Measurements from ENCODE around the gene CPO. TPM values are rescaled to one million over a fixed set of nuclear protein-coding genes. Genes with fewer than 3 reads are reported as not detected.

CPO gene
- polyA plus RNA-seq, 1 of the 3 experiments (the other 2 are of a cell fraction), result not detected

GRCh38 chr2:207008105-207008990 lies 69.0 kb downstream of the CPO start (continued):
- TF ChIP-seq IRF3 (IDR thresholded peaks at IDR 0.05; ENCODE audit: low read depth, low read length), result no peak
- no peak for TF ChIP-seq MXI1 (IDR thresholded peaks at IDR 0.05; ENCODE audit: low read depth, low read length)
- no peak for TF ChIP-seq YY1 (IDR thresholded peaks at IDR 0.05; ENCODE audit: low read depth)

- TF ChIP-seq CHD2 (IDR thresholded peaks at IDR 0.05; ENCODE audit: low read length, partially characterized antibody), result no peak
- TF ChIP-seq ELF1 (IDR thresholded peaks at IDR 0.05), result no peak
- TF ChIP-seq TEAD4 (IDR thresholded peaks at IDR 0.05; ENCODE audit: borderline replicate concordance, insufficient read depth), result no peak
- TF ChIP-seq EZH2phosphoT487 (IDR thresholded peaks at IDR 0.05; ENCODE audit: borderline replicate concordance, low read depth), result no peak
- TF ChIP-seq NFIC (IDR thresholded peaks at IDR 0.05; ENCODE audit: borderline replicate concordance), result no peak
- TF ChIP-seq TCF12 (IDR thresholded peaks at IDR 0.05), result no peak
- no peak for TF ChIP-seq FOXJ3 (CRISPR knock-in tag; IDR thresholded peaks at IDR 0.05)
- no peak for TF ChIP-seq JUND (IDR thresholded peaks at IDR 0.05)
- TF ChIP-seq POLR2AphosphoS5 (IDR thresholded peaks at IDR 0.05; ENCODE audit: low read depth, low read length), result no peak
- no peak for TF ChIP-seq ZBTB33 (IDR thresholded peaks at IDR 0.05; ENCODE audit: borderline replicate concordance, low read depth)
- TF ChIP-seq CTCF (IDR thresholded peaks at IDR 0.05), result no peak
- no peaks in the 10 kb centered on the region for H3K9me2 ChIP-seq
Measured at GRCh38 chr2:207012461-207012860, 73.1 kb downstream of the CPO start.

More at GRCh38 chr2:207012461-207012860, 73.1 kb downstream of the CPO start:
- no peaks in the 10 kb centered on the region for H3F3A ChIP-seq (replicated peaks; ENCODE audit: insufficient read depth)
- no peak overlapping the region for H3K9ac ChIP-seq
- no peak overlapping the region for H3K27ac ChIP-seq (ENCODE audit: low read depth in 2 of 2, low read length in 1 of 2)
- no peak overlapping the region for H2AFZ ChIP-seq (ENCODE audit: low read depth)
- no peaks in the 10 kb centered on the region for H4K20me1 ChIP-seq (ENCODE audit: insufficient read depth)
- no peaks in the 10 kb centered on the region for H3K36me3 ChIP-seq (replicated peaks in 1 of 2; ENCODE audit: control insufficient read depth in 1 of 2, insufficient read depth in 2 of 2, low read length in 1 of 2)
- no peaks in the 10 kb centered on the region for H3K79me2 ChIP-seq (ENCODE audit: insufficient read depth)
- no peak for DNase-seq
- peaks cover 0 to 7% of the 10 kb centered on the region in 2 experiments; a peak in 2 of 4 replicates for H3K4me1 ChIP-seq (ENCODE audit: control insufficient read depth in 1 of 2, insufficient read depth in 2 of 2, low read depth in 1 of 2, low read length in 1 of 2)
- CTCF ChIA-PET, result interaction anchor here (1.4 kb wide), 1 partner anchor 18 kb away, joined by 3 read pairs; no protein-coding TSS in a partner anchor
- H3K4me2 ChIP-seq, result no peak overlapping the region
- H3K4me3 ChIP-seq (ENCODE audit: low read depth in 2 of 2, low read length in 1 of 2), result no peak overlapping the region
- 88% methylated on average over 1 of the region's 1 CpG for WGBS (ENCODE audit: low lambda C conversion rate)
- H3K27me3 ChIP-seq (ENCODE audit: insufficient read depth), result no peaks in the 10 kb centered on the region
- POLR2A ChIA-PET, result no interaction called here
- no peaks in the 10 kb centered on the region for H3K9me3 ChIP-seq
